K562 (cell line): ENCODE results near the gene TOX2. TPM values are rescaled to one million over a fixed set of nuclear protein-coding genes. Genes with fewer than 3 reads are reported as not detected.

Source experiments
- CBFA2T2 ChIP-seq: fragments of 450-650 bp; conservative IDR thresholded peaks from 2 replicates; pipeline ENCODE4 v1.6.1; 2017; ENCODE audit warnings: mild to moderate bottlenecking
- CCNT2 ChIP-seq: IDR thresholded peaks from 2 replicates; pipeline ENCODE4 v1.6.1; 2011; ENCODE audit warnings: borderline replicate concordance, low read depth, mild to moderate bottlenecking, moderate library complexity, mixed read lengths, low read length; ENCODE audit not compliant: insufficient read length; ENCODE audit errors: extremely low read depth
- FOXK1 ChIP-seq: sonication (generic); formaldehyde crosslinking; IDR thresholded peaks from 2 replicates; pipeline ENCODE4 v1.8.0; 2022; ENCODE audit warnings: missing genetic modification reagents, mild to moderate bottlenecking, borderline replicate concordance
- PKNOX1 ChIP-seq: fragments of 450-650 bp; IDR thresholded peaks from 2 replicates; pipeline ENCODE4 v1.6.1; 2016
- PRDM10 ChIP-seq: fragments of 450-650 bp; IDR thresholded peaks from 2 replicates; pipeline ENCODE4 v1.6.1; 2018; ENCODE audit not compliant: partially characterized antibody
- SMAD1 ChIP-seq: fragments of 150-350 bp; IDR thresholded peaks from 2 replicates; pipeline ENCODE4 v1.6.1; 2014; ENCODE audit warnings: low read length, low read depth; ENCODE audit not compliant: partially characterized antibody
- ZBTB1 ChIP-seq: sonication (generic); formaldehyde crosslinking; IDR thresholded peaks from 2 replicates; pipeline ENCODE4 v1.8.1; 2023; ENCODE audit warnings: missing genetic modification reagents, low read depth, mild to moderate bottlenecking, borderline replicate concordance
- ZBTB17 ChIP-seq: fragments of 450-650 bp; formaldehyde crosslinking; IDR thresholded peaks from 2 replicates; pipeline ENCODE4 v1.4.0; 2020; ENCODE audit warnings: mild to moderate bottlenecking
- ZNF589 ChIP-seq: fragments of 200-800 bp; sonication (Bioruptor generic); IDR thresholded peaks from 2 replicates; pipeline ENCODE4 v1.6.1; 2016; ENCODE audit warnings: low read depth, missing genetic modification characterization, missing compliant biosample characterization
- polyA plus RNA-seq, 8 experiments: library from polyadenylated mRNA; depleted of rRNA in 4 of 8; stranded (reverse) in 5 of 8; unstranded in 3 of 8; fragments of >200 nt; fragmentation: Nextera tagmentation in 2 of 8; fragmentation: Illumina TruSeq in 1 of 8; extraction: Ambion mirVana in 2 of 8; extraction: Trizol in 1 of 8; gene quantifications; 2 replicates each; pipeline versions ENCODE4 v1.2.1 to v1.2.3, GENCODE V29; 2011 to 2014; ENCODE audit warnings: inconsistent platforms in 1 of 8, missing spikeins in 1 of 8
- total RNA-seq, 7 experiments: library from RNA; depleted of rRNA in 6 of 7; stranded (reverse); fragments of >200 nt in 6 of 7; fragmentation: Illumina TruSeq in 2 of 7; extraction: Trizol in 2 of 7; gene quantifications; 2 replicates each; pipeline versions ENCODE4 v1.2.1 to v1.2.3, GENCODE V29; 2011 to 2021; ENCODE audit warnings: low replicate concordance in 1 of 7
- TF ChIP-seq, protein P1 (sequence below), 2 experiments: fragments of 450-650 bp; IDR thresholded peaks; 2 replicates each; pipeline ENCODE4 v1.6.1; 2018; ENCODE audit warnings: mild to moderate bottlenecking in 2 of 2, low read depth in 1 of 2; ENCODE audit not compliant: partially characterized antibody in 2 of 2

TOX2 gene
- total and polyA plus RNA-seq, 9 of the 15 experiments (the other 6 are each of a cell fraction or from before 2014, with no cell fraction given): not detected

- TF ChIP-seq, protein P1, sequence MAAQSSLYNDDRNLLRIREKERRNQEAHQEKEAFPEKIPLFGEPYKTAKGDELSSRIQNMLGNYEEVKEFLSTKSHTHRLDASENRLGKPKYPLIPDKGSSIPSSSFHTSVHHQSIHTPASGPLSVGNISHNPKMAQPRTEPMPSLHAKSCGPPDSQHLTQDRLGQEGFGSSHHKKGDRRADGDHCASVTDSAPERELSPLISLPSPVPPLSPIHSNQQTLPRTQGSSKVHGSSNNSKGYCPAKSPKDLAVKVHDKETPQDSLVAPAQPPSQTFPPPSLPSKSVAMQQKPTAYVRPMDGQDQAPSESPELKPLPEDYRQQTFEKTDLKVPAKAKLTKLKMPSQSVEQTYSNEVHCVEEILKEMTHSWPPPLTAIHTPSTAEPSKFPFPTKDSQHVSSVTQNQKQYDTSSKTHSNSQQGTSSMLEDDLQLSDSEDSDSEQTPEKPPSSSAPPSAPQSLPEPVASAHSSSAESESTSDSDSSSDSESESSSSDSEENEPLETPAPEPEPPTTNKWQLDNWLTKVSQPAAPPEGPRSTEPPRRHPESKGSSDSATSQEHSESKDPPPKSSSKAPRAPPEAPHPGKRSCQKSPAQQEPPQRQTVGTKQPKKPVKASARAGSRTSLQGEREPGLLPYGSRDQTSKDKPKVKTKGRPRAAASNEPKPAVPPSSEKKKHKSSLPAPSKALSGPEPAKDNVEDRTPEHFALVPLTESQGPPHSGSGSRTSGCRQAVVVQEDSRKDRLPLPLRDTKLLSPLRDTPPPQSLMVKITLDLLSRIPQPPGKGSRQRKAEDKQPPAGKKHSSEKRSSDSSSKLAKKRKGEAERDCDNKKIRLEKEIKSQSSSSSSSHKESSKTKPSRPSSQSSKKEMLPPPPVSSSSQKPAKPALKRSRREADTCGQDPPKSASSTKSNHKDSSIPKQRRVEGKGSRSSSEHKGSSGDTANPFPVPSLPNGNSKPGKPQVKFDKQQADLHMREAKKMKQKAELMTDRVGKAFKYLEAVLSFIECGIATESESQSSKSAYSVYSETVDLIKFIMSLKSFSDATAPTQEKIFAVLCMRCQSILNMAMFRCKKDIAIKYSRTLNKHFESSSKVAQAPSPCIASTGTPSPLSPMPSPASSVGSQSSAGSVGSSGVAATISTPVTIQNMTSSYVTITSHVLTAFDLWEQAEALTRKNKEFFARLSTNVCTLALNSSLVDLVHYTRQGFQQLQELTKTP (IDR thresholded peaks at IDR 0.05; ENCODE audit: low read depth in 1 of 2, partially characterized antibody in 2 of 2): no peak
- peak; percentile 87 for TF ChIP-seq PRDM10
- no peak for TF ChIP-seq FOXK1 (CRISPR knock-in tag)
- no peak for TF ChIP-seq SMAD1
- no peak for TF ChIP-seq PKNOX1
- no peak for TF ChIP-seq CCNT2
- TF ChIP-seq ZBTB17 (CRISPR knock-in tag): no peak
- 0 out of 2 replicates have a peak, but pooled peaks have one; percentile 26 for TF ChIP-seq CBFA2T2
- TF ChIP-seq ZNF589 (CRISPR knock-in tag): no peak
- no peak for TF ChIP-seq ZBTB1 (CRISPR knock-in tag)
Measured at GRCh38 chr20:44089987-44090674, 175.5 kb downstream of the TOX2 start (continued).
